OCI-LY1 (cell line): ENCODE measurements around the gene CSN1S1.

ENCODE experiments used
- H2AFZ ChIP-seq: fragments of 200-600 bp; sonication (generic), shearing (Covaris generic); 2 replicates; pipeline ENCODE4 v1.6.0; 2014; ENCODE audit warnings: antibody characterized with exemption, mild to moderate bottlenecking, low read length
- H3F3A ChIP-seq: fragments of 200-600 bp; sonication (generic), shearing (Covaris generic); 2 replicates; pipeline ENCODE4 v1.6.0; 2014; ENCODE audit warnings: mild to moderate bottlenecking, antibody characterized with exemption, low read length, moderate library complexity; ENCODE audit not compliant: insufficient read depth
- H3K27ac ChIP-seq: fragments of 200-600 bp; sonication (generic); 2 replicates; pipeline ENCODE4 v1.5.1; 2014; ENCODE audit warnings: low read length, mixed run types, mild to moderate bottlenecking, low read depth; ENCODE audit not compliant: poor library complexity, severe bottlenecking
- H3K27me3 ChIP-seq: fragments of 200-600 bp; sonication (generic); 2 replicates; pipeline ENCODE4 v1.6.0; 2014; ENCODE audit warnings: antibody characterized with exemption, mild to moderate bottlenecking, low read length, moderate library complexity; ENCODE audit not compliant: insufficient read depth
- H3K36me3 ChIP-seq: fragments of 200-600 bp; sonication (generic); 2 replicates; pipeline ENCODE4 v1.6.1; 2014; ENCODE audit warnings: mild to moderate bottlenecking, antibody characterized with exemption, low read length, moderate library complexity, mixed read lengths; ENCODE audit not compliant: insufficient read depth
- H3K4me1 ChIP-seq: fragments of 200-600 bp; sonication (generic); 2 replicates; pipeline ENCODE4 v1.5.1; 2014; ENCODE audit warnings: mild to moderate bottlenecking, low read length, moderate library complexity; ENCODE audit not compliant: insufficient read depth, severe bottlenecking
- H3K4me2 ChIP-seq: fragments of 200-600 bp; sonication (generic), shearing (Covaris generic); 2 replicates; pipeline ENCODE4 v1.6.1; 2014; ENCODE audit warnings: low read length
- H3K4me3 ChIP-seq: fragments of 200-600 bp; sonication (generic); 2 replicates; pipeline ENCODE4 v1.5.1; 2014; ENCODE audit warnings: low read length, low read depth, mild to moderate bottlenecking, mixed read lengths; ENCODE audit not compliant: poor library complexity, severe bottlenecking
- H3K79me2 ChIP-seq: fragments of 200-600 bp; shearing (Covaris generic); 2 replicates; pipeline ENCODE4 v1.6.1; 2016; ENCODE audit warnings: mixed run types, low read length, mixed read lengths; ENCODE audit not compliant: insufficient read depth
- H3K9ac ChIP-seq: fragments of 200-600 bp; sonication (generic), shearing (Covaris generic); 2 replicates; pipeline ENCODE4 v1.6.1; 2014; ENCODE audit warnings: mild to moderate bottlenecking, low read length, mixed read lengths
- H3K9me2 ChIP-seq: fragments of 200-600 bp; sonication (generic), shearing (Covaris generic); 2 replicates; pipeline ENCODE4 v1.6.1; 2014; ENCODE audit warnings: low read depth, mild to moderate bottlenecking, low read length, mixed read lengths
- H3K9me3 ChIP-seq: fragments of 200-600 bp; shearing (Covaris generic); 2 replicates; pipeline ENCODE4 v1.6.1; 2014; ENCODE audit warnings: low read length, mixed read lengths
- H4K20me1 ChIP-seq: fragments of 200-600 bp; sonication (generic), shearing (Covaris generic); 2 replicates; pipeline ENCODE4 v1.6.0; 2016; ENCODE audit warnings: mild to moderate bottlenecking, low read length; ENCODE audit not compliant: insufficient read depth
- CTCF ChIP-seq: fragments of 200-600 bp; sonication (generic), shearing (Covaris generic); IDR thresholded peaks from 2 replicates; pipeline ENCODE4 v1.5.1; 2017; ENCODE audit warnings: mild to moderate bottlenecking, antibody characterized with exemption, low read length, moderate library complexity, mixed read lengths
- EZH2 ChIP-seq: fragments of 200-600 bp; sonication (generic), shearing (Covaris generic); IDR thresholded peaks from 2 replicates; pipeline ENCODE4 v1.8.0; 2017; ENCODE audit warnings: borderline replicate concordance, mixed run types, mild to moderate bottlenecking, antibody characterized with exemption, low read length, moderate library complexity, mixed read lengths

Gene CSN1S1

GRCh38 chr4:69991016-69991415 lies 60.1 kb downstream of the CSN1S1 start:
- H3K4me3 ChIP-seq, result no peak overlapping the region
- no peaks in the 10 kb centered on the region for H3K36me3 ChIP-seq
- no peak overlapping the region for H3K4me2 ChIP-seq
- H2AFZ ChIP-seq, result no peak overlapping the region
- H3K27ac ChIP-seq, result no peak overlapping the region
- H4K20me1 ChIP-seq, result no peaks in the 10 kb centered on the region
- H3K79me2 ChIP-seq, result no peaks in the 10 kb centered on the region
- no peaks in the 10 kb centered on the region for H3K9me2 ChIP-seq
- H3F3A ChIP-seq, result no peaks in the 10 kb centered on the region
- H3K9me3 ChIP-seq, result no peaks in the 10 kb centered on the region
- H3K9ac ChIP-seq, result no peak overlapping the region
- H3K4me1 ChIP-seq, result no peaks in the 10 kb centered on the region
- TF ChIP-seq CTCF (no peak), EZH2 (no peak)
- H3K27me3 ChIP-seq, result no peaks in the 10 kb centered on the region

DNA sequence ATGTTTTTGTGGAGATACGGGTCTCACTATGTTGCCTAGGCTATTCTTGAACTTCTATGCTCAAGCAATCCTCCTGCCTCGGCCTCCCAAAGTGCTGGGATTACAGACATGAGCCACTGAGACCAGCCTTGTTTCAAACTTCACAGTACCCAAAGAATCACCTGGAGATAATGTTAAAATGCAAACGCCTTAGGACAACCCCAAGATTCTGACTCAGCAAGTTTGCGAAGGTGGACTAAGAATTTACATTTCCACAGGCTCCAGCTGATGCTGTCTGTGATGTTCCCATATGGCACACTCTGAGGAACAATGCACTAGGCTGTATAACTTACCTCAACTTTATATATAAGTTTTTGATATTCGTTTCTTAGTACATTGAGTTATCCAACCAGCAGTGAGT lies 63.9 kb downstream of the CSN1S1 start:
- Histone ChIP-seq H4K20me1 (no peaks in the 10 kb centered on the region), H3K79me2 (no peaks in the 10 kb centered on the region), H3K9ac (no peak overlapping the region), H3K4me2 (no peak overlapping the region), H3K4me3 (no peak overlapping the region), H2AFZ (no peak overlapping the region), H3K36me3 (no peaks in the 10 kb centered on the region), H3K27ac (no peak overlapping the region), H3K27me3 (no peaks in the 10 kb centered on the region), H3F3A (no peaks in the 10 kb centered on the region), H3K4me1 (no peaks in the 10 kb centered on the region), H3K9me3 (no peaks in the 10 kb centered on the region), H3K9me2 (no peaks in the 10 kb centered on the region)
- TF ChIP-seq CTCF (no peak), EZH2 (no peak)

DNA sequence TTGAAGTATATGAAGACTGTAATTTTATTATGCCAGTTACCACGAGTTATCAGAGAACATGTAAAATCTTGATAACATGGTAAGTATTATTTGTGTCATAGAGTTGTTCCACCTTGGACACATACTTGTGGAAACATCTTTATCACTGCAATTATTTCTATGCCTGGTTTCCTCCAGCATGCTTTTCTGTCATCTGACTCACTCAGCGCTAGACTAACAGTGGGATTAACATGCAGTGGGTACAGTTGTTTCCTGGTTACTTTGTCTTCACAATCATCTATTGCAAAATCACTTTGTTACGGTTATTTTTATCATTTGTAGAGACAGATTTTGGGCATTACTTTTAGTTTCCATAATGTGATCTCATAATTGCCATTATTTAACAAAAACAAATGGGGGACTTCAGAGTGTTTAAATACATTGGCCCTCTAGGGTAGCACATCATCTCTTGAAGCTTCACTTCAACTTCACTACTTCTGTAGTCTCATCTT lies 64.7 kb downstream of the CSN1S1 start, which contains the start of gene STATH:
TSS of gene STATH (plus strand) at position 441 of the 491 bp plus-strand sequence. CDS start 2,472 bp downstream, outside the sequence.
- H2AFZ ChIP-seq, result no peak within 1 kb of the TSS
- H3K9ac ChIP-seq, result no peak within 1 kb of the TSS
- H3K27ac ChIP-seq, result no peak within 1 kb of the TSS
- no peak for TF ChIP-seq CTCF
- no peaks in the 10 kb centered on the region for H3K9me3 ChIP-seq
- no peaks in the 10 kb centered on the region for H3K79me2 ChIP-seq
- no peaks in the 10 kb centered on the region for H3K4me1 ChIP-seq
- no peak within 1 kb of the TSS for H3K4me2 ChIP-seq
- no peak within 1 kb of the TSS for H3K4me3 ChIP-seq
- no peaks in the 10 kb centered on the region for H3K36me3 ChIP-seq
- no peaks in the 10 kb centered on the region for H4K20me1 ChIP-seq
- no peaks in the 10 kb centered on the region for H3K9me2 ChIP-seq
- no peaks in the 10 kb centered on the region for H3F3A ChIP-seq
- H3K27me3 ChIP-seq, result no peaks in the 10 kb centered on the region
